Stimulated activated naive CD8-positive, alpha-beta T cell treated with anti-CD3 and anti-CD28 coated beads, Interleukin-15, Interleukin-2, amounts not matched to agents 100 U/mL and 50 U/mL, for 24 hours (primary cell): Measurements from ENCODE around the gene PABPN1L.

Experiments used
- ATAC-seq: fragments of 150-1000 bp; cut with Tn5 transposase; one replicate; pipeline ENCODE4 v1.10.0; 2021
- DNase-seq: peaks from one replicate; pipeline ENCODE4 v3.0.0; 2021

Gene PABPN1L

GRCh38 chr16:88866151-88866920 lies at the start of gene PABPN1L:
Gene PABPN1L (minus strand): TSS chr16:88866660. CDS start chr16:88866606, 54 bp downstream.
- DNase-seq (no peak), ATAC-seq (no peak)

- no peak for ATAC-seq
- DNase-seq = no peak
These were observed 49.3 kb upstream of the PABPN1L start for GRCh38 chr16:88915639-88916327.

DNA sequence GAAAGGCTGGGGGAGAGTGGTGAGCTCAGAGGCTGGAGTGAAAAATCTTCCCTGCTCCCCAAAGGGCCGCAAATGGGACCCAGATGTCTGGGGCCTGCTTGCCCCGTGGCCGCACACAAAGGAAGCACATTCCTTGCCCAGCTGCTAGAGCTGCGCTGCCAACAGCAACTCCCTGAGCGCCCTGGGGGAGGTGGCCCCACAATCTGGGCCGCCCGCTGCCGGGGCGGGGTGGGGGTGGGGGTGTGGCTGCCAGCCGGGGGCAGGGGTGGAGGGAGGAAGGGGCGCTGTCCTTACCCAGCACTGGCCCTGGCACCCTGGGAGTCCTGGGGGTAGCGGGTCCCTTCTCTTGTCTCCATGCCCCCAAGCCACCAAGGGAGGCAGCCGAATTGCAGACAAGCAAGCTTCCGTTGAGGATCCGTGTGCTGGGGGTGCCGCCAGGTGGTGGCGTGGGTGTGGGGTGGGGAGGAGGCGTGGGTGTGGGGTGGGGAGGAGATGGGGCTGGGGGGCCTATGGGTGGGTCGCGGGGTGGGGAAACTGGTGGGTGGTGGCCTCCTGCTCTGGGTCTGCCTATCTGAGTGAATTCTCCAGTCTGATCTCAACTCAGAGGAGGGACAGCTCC lies 48.4 kb upstream of the PABPN1L start:
- no peak for ATAC-seq
- DNase-seq = no peak

GRCh38 chr16:88913870-88914269 lies 47.4 kb upstream of the PABPN1L start:
- DNase-seq = no peak
- ATAC-seq = no peak

- no peak for ATAC-seq
These were observed 46.6 kb upstream of the PABPN1L start for GRCh38 chr16:88913001-88913612.

DNA sequence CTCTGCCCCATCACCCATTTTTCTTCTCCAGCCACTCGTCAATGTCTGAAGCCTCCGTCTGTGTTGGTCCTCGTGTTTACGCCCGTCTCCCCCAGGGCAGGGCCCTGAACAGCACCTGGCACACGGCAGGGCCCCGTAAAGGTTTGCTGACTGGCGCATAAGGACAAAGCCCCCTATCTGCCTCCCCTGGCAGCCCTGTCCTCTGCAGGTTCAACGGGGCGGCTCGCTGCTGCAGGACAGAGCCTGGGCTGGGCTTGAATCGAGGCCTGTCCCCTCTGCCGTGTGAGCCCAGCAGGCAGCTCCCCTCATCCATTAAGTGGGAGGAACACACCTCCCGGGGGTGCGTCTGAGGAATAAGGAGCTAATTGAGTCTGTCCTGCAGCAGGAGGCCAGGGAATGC lies 46.1 kb upstream of the PABPN1L start:
- ATAC-seq (no peak), DNase-seq (no peak)

More at GRCh38 chr16:88913001-88913612, 46.6 kb upstream of the PABPN1L start:
- no peak for DNase-seq

GRCh38 chr16:88911946-88912310 lies 45.5 kb upstream of the PABPN1L start:
- no peak for ATAC-seq

GRCh38 chr16:88911136-88911945 lies 44.9 kb upstream of the PABPN1L start:
- ATAC-seq (no peak), DNase-seq (no peak)

More at GRCh38 chr16:88911946-88912310, 45.5 kb upstream of the PABPN1L start:
- DNase-seq = no peak

DNA sequence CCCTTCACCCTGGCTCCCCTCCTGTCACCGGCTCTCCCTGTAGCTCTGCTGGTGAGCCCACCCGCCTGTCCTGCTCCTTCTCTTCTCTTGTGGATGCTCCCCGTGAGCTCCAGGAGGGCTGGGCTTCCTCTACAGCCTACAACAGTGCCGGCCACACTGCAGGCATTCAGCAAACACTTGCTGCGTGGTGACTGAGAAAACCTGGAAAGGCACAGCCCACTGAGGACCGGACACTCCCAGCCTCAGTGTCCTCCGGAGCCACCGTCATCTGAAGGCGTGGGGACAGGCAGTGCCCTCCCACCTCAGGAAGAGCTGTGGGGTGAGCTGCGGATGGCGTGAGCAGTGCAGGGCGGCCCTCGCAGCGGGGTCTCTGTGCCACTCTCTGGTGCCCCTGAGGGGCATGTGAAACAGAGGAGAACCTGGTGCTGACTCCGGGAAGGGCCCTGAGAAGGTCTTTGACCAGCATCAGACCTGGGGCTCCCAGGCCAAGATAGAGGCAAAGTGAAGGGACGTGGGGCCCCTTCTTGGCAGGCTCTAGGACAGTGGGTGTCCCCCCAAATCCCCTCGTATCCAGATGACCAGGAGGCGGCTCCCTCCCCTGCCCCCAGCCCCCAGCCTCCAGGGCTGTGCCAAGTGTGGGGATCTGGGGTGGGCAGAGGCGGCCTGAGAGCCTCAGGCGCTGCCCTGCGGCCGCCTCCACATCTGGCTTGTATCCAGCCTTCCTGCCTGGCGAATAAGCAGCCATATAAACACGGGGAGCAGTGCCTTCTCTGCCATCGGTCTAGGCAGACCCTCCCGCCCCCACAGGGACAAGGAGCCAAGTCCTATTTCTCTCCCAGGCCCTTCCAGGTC lies 44.0 kb upstream of the PABPN1L start:
- no peak for ATAC-seq
- DNase-seq = no peak

- no peak for ATAC-seq
- no peak for DNase-seq
These were observed 43.2 kb upstream of the PABPN1L start for GRCh38 chr16:88909431-88910210.

- no peak for ATAC-seq
- DNase-seq = no peak
These were observed 41.8 kb upstream of the PABPN1L start for GRCh38 chr16:88908307-88908706.

DNA sequence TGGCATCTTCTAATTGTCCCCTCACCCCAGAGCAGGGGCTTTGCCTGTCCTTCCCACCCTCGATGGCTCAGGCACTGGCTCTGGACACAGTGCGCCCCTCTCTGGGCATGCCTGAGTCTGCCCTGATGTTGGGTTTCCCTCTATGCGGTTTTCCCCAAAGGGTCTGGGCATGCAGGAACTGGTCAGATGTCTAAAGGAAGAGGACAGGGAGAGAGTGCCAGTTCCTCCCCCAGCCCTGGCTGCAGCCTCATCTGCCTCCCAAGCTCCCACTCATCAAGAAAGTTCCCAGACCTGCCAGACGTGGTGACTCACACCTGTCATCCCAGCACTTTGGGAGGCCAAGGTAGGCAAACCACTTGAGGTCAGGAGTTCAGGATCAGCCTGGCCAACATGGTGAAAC lies 41.3 kb upstream of the PABPN1L start:
- ATAC-seq (no peak), DNase-seq (no peak)

DNA sequence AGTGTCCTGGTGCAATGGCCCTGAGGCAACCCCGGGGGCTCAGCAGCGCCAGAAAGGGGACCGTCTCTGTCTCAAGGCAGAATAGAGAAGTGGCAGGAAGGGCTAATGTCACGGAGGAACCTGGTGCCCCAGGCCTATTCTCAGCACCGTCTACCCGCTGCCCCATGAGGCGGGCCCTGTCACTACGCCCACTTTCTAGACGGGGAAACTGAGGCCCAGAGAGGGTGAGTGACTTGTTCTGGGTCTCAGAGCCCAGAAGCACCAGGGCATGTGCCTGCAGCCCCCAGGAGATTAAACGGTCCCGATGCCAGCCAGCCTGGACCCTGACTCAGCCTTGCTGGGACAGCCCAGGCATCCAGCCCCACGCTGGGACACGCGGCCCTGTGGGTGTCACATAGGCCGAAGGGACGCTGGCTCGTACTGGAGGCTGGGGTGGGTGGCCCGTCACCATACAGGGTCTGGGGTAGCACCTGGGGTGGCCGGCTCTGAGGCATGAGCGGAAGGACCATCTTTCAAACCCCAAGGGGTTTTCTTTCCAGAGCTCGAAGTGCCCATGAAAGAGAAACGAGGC lies 40.2 kb upstream of the PABPN1L start:
- DNase-seq (no peak), ATAC-seq (no peak)

DNA sequence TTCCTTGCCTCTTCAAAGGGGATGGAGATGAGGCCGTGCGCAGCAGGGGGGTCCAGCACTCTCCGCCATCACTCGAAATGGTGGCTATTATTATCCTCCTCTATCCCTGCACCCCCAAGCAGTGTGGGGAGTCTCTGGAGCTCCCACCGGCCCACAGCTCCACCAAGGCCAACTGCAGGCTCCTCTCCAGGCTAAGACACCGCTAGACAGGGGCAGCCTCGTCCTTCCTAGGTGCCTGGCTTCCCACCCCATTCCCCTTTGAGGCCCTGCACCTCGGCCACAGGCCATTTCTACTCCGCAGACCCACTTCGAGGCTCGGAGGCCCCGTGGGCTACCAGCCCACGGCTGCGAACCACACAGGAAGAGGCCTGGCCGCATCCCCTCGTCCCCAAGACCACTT lies 39.6 kb upstream of the PABPN1L start:
- no peak for DNase-seq
- ATAC-seq = no peak

GRCh38 chr16:88905563-88905962 lies 39.1 kb upstream of the PABPN1L start:
- DNase-seq = peak; percentile 21
- no peak for ATAC-seq

DNA sequence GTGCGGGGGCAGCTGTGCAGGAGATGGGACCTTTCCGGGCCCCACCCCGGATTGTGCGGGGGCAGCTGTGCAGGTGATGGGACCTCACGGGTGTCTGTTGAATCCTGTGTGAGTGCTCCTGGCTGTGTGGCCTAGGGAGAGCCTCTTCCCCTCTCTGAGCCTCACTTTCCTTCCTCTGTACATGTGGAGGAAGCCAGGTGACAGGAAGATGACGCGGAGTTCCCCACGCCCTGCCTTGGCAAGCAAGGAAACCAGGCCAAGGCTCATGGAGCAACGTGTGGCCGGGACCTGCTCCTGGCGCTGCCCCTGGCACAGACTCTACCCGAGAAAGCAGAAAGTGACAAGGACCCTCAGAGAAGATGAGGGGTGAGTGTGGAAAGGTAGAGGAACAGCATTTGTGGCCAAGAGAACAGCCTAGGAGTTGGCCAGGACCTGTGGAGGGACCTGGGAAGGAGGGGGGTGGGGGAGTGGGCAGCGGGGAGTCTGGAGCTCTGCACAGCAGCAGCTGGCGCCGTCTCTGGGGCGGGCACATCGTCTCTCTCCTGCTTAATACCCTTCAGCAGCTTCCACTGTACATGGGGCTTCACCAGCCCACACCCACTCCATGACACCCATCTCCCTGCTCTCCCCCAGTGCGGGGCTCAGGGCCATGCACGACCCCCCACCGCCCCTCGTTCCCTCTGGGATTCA lies 38.4 kb upstream of the PABPN1L start:
- ATAC-seq = no peak
- no peak for DNase-seq

GRCh38 chr16:88903267-88903666 lies 36.8 kb upstream of the PABPN1L start:
- DNase-seq (no peak), ATAC-seq (no peak)

DNA sequence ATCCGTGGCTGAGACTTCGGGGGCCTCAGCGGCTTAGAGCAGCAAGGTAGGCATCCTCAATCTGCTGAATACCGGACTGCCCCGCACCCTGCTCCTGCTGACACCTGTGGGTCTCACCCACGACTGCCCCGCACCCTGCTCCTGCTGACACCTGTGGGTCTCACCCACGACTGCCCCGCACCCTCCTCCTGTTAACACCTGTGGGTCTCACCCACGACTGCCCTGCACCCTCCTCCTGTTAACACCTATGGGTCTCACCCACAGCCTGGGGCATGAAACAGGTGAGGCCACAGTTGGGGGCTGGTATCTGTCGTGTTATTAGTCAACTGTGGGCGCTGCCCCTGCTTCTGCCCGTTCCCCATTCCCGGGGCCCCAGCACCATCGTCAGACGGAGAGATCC lies 36.3 kb upstream of the PABPN1L start:
- no peak for DNase-seq
- no peak for ATAC-seq

GRCh38 chr16:88901718-88902337 lies 35.4 kb upstream of the PABPN1L start:
- no peak for ATAC-seq
- DNase-seq = no peak
